Measurements from ENCODE around the gene ERICH6.

ERICH6 gene

GRCh38 chr3:150703756-150704344 is at the start of gene ERICH6:
TSS of gene ERICH6 (minus strand) at chr3:150703920. CDS start at chr3:150703898, 22 bp downstream.
- in situ Hi-C loops (cut with HindIII; ENCODE audit: low sequenced_read_pairs): no loop called here

- in situ Hi-C loops (cut with HindIII; ENCODE audit: low sequenced_read_pairs): no loop called here
Measured at GRCh38 chr3:150751781-150752263, 48.1 kb upstream of the ERICH6 start.

DNA sequence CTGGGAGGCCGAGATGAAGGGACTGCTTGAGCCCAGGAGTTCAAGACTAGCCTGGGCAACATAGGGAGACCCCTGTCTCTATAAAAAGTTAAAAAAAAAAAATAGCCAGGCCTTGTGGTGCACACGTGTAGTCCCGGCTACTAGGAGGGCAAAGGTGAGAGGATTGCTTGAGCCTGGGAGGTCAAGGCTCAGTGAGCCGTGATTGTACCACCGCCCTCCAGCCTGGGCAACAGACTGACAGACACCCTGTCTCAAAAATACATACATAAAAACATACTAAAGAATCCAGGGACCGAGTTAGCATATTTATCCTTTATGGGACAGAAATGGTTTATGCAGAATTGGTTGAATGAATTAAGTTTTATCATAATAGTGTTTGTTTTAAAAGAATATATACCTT is 45.5 kb upstream of the ERICH6 start:
- in situ Hi-C loops (cut with HindIII; ENCODE audit: low sequenced_read_pairs): no loop called here

- in situ Hi-C loops (cut with HindIII; ENCODE audit: low sequenced_read_pairs): no loop called here
Measured at GRCh38 chr3:150748684-150749047, 44.9 kb upstream of the ERICH6 start.

GRCh38 chr3:150747886-150748683 is 44.4 kb upstream of the ERICH6 start:
- in situ Hi-C loops (cut with HindIII; ENCODE audit: low sequenced_read_pairs): no loop called here

DNA sequence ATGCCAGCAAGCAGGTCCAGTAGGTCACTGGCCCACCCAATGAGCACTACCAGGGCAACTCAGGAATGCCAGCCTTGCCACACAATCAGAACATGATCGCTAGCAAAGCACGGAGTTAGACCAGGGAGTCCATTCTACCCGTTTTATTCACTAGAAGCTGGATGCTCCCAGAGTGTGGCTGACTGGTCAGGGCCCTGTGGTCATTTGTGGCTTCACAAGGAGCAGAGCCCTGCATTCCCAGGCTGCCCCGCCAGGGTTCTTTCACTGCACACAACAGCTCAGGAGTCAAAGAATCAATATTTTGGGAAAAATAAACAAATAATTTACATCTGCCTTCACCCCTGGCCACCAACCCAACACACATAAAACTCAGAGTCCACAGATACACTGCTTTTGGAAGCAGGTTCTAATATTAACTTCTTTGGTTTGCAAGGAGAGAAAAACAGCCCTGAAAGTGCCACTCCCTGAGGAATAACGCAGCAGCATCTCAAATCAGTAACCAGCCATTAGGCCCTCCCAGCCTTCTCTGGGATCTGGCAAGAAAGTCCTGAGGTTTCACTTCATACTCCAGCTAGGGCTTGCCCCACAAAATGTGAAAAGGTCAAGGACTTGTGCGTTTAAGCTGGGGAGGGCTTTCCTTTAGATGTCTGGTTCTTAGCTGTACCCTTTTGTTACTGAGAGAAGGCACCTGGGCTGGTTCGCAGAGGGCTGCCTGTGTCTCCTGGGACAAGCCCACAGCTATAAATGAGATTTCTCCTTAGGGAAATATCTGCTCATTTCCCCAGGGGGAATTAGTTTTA is 43.3 kb upstream of the ERICH6 start:
- in situ Hi-C loops (cut with HindIII; ENCODE audit: low sequenced_read_pairs): no loop called here

DNA sequence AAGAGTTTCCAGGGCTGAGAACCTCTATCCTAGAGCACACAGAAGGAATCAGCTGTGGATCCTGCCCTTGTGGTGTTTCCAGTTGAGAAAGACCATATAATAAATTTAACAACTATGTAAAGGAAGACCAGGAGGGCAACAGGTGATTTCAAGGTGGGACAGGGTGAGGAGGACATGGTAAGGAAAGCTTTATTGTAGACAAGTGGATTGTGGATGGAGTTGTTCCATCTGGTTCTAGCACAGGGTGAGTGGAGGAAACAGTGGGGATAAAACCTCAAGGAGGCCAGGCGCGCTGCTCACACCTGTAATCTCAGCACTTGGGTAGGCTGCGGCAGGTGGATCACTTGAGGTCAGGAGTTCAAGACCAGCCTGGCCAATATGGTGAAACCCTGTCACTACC is 42.1 kb upstream of the ERICH6 start:
- in situ Hi-C loops (cut with HindIII; ENCODE audit: low sequenced_read_pairs): no loop called here

- in situ Hi-C loops (cut with HindIII; ENCODE audit: low sequenced_read_pairs): no loop called here
Measured at GRCh38 chr3:150744919-150745211, 41.1 kb upstream of the ERICH6 start.

GRCh38 chr3:150744041-150744918 is 40.6 kb upstream of the ERICH6 start:
- in situ Hi-C loops (cut with HindIII; ENCODE audit: low sequenced_read_pairs): no loop called here

- in situ Hi-C loops (cut with HindIII; ENCODE audit: low sequenced_read_pairs): no loop called here
Measured at GRCh38 chr3:150743508-150743907, 39.8 kb upstream of the ERICH6 start.

- in situ Hi-C loops (cut with HindIII; ENCODE audit: low sequenced_read_pairs): no loop called here
Measured at GRCh38 chr3:150742679-150743078, 39.0 kb upstream of the ERICH6 start.

DNA sequence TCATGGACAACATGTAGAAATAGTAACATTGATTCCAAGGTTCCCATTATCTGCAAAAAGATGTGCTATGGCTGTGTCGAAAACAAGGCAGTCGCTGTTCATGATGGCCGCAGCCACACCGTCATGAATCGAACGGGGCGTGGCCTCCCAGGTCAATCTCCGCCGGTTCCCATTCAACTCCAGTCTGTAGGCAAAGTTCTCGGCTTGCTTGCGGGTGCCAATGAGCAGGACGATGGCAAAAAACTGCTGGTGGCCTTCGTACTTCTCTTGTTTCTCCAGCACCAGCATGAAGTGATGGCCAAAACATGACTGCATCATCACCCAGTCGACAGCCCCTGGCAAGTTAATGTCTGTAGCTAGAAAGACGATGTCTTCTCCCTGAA is 38.4 kb upstream of the ERICH6 start:
- in situ Hi-C loops (cut with HindIII; ENCODE audit: low sequenced_read_pairs): no loop called here

DNA sequence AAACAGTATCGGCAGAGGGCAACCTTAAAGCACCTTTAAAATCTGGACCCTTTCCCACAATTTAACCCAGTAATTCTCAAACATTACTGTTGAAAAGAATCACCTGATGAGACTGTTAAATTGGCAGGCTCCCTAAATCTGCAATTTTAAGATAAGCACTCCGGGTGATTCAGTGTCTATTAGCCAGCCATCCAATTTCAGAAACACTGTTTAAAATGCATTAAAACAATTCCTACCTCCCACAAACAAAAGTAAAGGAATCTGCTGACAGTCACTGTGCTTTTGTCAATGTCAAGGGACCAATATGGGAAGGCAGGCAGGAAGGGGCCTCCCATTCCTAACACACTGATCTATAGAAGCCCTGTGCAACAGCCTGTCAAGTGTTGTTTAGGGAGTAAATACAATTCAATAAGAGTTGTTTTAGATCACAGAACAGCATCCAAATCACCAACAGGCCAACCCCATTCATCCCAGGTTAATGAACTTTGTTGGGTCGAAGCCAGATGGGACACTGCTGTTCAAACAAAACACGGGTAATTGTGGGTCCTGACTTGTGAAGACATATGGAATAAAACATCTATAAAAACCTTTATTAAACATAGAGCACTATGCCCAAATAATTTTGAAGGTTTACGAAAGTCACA is 37.9 kb upstream of the ERICH6 start:
- in situ Hi-C loops (cut with HindIII; ENCODE audit: low sequenced_read_pairs): no loop called here

DNA sequence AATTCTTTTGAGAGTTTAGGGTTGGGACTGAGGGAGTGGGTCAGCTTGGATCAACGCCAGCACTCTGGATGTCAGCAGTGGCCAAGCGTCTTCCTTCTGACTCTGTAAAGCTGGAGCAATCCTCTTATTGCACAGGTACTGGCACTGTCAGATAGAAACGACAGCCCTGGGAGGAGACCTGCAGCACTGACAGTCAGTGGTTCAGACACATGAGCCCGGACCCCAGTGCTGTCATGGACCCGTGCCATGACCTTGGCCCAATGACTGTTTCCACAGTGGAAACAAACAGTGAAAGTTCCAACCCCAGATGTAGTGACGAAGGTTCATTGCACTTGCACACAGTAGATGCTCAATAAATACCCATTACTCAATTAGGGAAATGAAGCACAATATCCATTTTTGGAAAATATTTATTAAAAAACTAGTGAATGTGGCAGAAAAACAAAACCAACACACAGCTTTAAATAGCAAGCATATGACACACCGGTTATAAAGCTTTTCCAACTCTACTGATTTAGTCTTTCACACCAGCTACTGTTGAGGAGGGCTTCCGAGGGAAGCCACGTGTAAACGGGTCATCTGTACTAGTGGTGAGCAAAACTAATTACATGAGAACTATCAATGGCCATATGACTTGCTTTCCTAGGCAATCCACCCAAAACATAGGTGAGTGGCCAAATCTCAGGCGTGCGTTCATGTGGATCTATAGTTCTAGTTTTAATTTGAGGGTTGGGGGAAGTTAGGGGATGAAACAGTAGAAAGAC is 37.2 kb upstream of the ERICH6 start:
- in situ Hi-C loops (cut with HindIII; ENCODE audit: low sequenced_read_pairs): no loop called here

GRCh38 chr3:150739877-150740645 is 36.3 kb upstream of the ERICH6 start:
- in situ Hi-C loops (cut with HindIII; ENCODE audit: low sequenced_read_pairs): no loop called here

GRCh38 chr3:150739200-150739863 is 35.6 kb upstream of the ERICH6 start:
- in situ Hi-C loops (cut with HindIII; ENCODE audit: low sequenced_read_pairs): no loop called here

GRCh38 chr3:150738688-150739087 is 35.0 kb upstream of the ERICH6 start:
- in situ Hi-C loops (cut with HindIII; ENCODE audit: low sequenced_read_pairs): no loop called here

DNA sequence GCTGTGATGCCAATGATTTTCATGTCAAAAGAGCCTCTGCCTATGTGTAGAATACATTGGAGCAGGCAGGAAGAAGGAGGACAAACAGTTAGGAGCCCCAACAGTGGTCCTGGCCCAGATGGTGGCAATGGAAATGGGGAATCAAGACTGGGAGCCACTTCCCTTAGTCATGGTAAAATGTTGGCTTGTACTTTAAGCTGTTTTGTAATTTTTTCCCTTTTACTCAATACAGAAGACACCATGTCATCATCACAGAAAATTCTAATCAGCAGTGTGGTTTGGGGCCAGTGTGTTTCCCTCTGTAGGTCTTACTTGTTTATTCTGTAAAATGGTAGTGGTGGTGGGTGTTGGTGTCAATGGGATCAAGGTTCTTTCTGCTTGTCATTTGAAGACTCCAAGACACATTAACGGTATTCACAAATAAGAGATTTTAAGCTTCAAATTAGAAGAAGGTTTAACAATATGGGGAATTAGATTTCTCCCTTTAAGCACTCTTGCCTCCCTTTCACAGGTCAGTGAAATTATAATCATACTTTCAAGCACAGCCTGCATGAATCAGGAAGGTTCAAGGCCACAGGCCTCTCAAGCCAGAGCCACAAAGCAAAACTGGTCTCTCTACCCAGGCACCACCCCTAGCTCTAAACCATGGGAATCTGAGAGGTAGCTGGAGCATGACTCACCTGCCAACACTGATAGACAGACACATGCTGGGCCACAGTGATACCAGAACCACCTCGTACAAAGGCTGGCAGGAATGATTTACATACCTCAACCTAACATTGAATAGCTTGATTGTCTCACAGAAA is 34.4 kb upstream of the ERICH6 start:
- in situ Hi-C loops (cut with HindIII; ENCODE audit: low sequenced_read_pairs): no loop called here

Measured in endothelial cell of hepatic sinusoid (primary cell).